ENCODE data around the gene PNPLA1. TPM values are rescaled to one million over a fixed set of nuclear protein-coding genes. Genes with fewer than 3 reads are reported as not detected.

PNPLA1 gene
- total RNA-seq, 1 experiment from 2014 or later, result 0.10 TPM

- TF ChIP-seq MAX (IDR thresholded peaks at IDR 0.05), result no peak
- no peak for TF ChIP-seq SIN3A (IDR thresholded peaks at IDR 0.05; ENCODE audit: low read depth)
- no peak for TF ChIP-seq JUND (IDR thresholded peaks at IDR 0.05)
These were observed 40.0 kb downstream of the PNPLA1 start (continued) for GRCh38 chr6:36309900-36310299.

GRCh38 chr6:36312854-36313648, 43.2 kb downstream of the PNPLA1 start:
- H3K4me3 ChIP-seq (replicated peaks in 1 of 2; ENCODE audit: low read depth in 1 of 2, low read length in 2 of 2), result no peak overlapping the region
- H2AFZ ChIP-seq (ENCODE audit: low read depth, low read length, poor library complexity, severe bottlenecking), result no peak overlapping the region
- no peaks in the 10 kb centered on the region for H3K36me3 ChIP-seq (ENCODE audit: control insufficient read depth in 1 of 2, insufficient read depth in 2 of 2, low read length in 2 of 2)
- peaks cover 4 to 15% of the 10 kb centered on the region in 2 experiments for H3K4me1 ChIP-seq (ENCODE audit: control insufficient read depth in 1 of 2, insufficient read depth in 2 of 2, low read length in 2 of 2)
- H4K20me1 ChIP-seq (ENCODE audit: insufficient read depth), result no peaks in the 10 kb centered on the region
- H3K4me2 ChIP-seq (ENCODE audit: low read length), result no peak overlapping the region
- no TSS peak for BruUV-seq (replicated peaks)
- TF ChIP-seq TCF7L2 (IDR thresholded peaks at IDR 0.05; ENCODE audit: borderline replicate concordance, extremely low read depth, insufficient read depth, insufficient read length), result no peak
- no peak overlapping the region for H3K9ac ChIP-seq (ENCODE audit: low read length)
- POLR2A ChIA-PET, result no interaction called here
- H3K79me2 ChIP-seq (ENCODE audit: insufficient read depth, low read length), result no peaks in the 10 kb centered on the region
- H3K9me3 ChIP-seq (ENCODE audit: control insufficient read depth in 1 of 2, insufficient read depth in 1 of 2, low read depth in 1 of 2, low read length in 2 of 2), result peaks cover 0 to 4% of the 10 kb centered on the region in 2 experiments; a peak in 1 of 4 replicates
- CTCF ChIA-PET, result interaction anchor here (1.0 to 1.3 kb wide), 2 partner anchors 11 kb away, joined by 5 to 8 read pairs; no protein-coding TSS in a partner anchor
- RAD21 ChIA-PET (ENCODE audit: low non-redundant PET in 1 of 2, low total read pairs in 2 of 2, uncharacterized antibody in 2 of 2, unreplicated experiment in 2 of 2), result no interaction called here
- ATAC-seq (no peak), DNase-seq (ENCODE audit: low read depth, low spot score) (no peak)
- H3K9me2 ChIP-seq (ENCODE audit: insufficient read depth), result no peaks in the 10 kb centered on the region
- H3K27ac ChIP-seq (ENCODE audit: low read depth, low read length), result no peak overlapping the region
- intact Hi-C loops (cut with micrococcal nuclease), result no loop called here
- H3K27me3 ChIP-seq (ENCODE audit: insufficient read depth, low read length), result no peaks in the 10 kb centered on the region

- Histone ChIP-seq H3K9me3 (ENCODE audit: control insufficient read depth in 1 of 2, insufficient read depth in 1 of 2, low read depth in 1 of 2, low read length in 2 of 2) (peaks cover 0 to 4% of the 10 kb centered on the region in 2 experiments; a peak in 1 of 4 replicates), H3K4me2 (ENCODE audit: low read length) (no peak overlapping the region), H2AFZ (ENCODE audit: low read depth, low read length, poor library complexity, severe bottlenecking) (no peak overlapping the region), H3K9me2 (ENCODE audit: insufficient read depth) (no peaks in the 10 kb centered on the region), H4K20me1 (ENCODE audit: insufficient read depth) (no peaks in the 10 kb centered on the region), H3K9ac (ENCODE audit: low read length) (no peak overlapping the region), H3K27ac (ENCODE audit: low read depth, low read length) (no peak overlapping the region), H3K4me1 (ENCODE audit: control insufficient read depth in 1 of 2, insufficient read depth in 2 of 2, low read length in 2 of 2) (peaks cover 4 to 15% of the 10 kb centered on the region in 2 experiments), H3K4me3 (replicated peaks in 1 of 2; ENCODE audit: low read depth in 1 of 2, low read length in 2 of 2) (no peak overlapping the region), H3K27me3 (ENCODE audit: insufficient read depth, low read length) (no peaks in the 10 kb centered on the region), H3K36me3 (ENCODE audit: control insufficient read depth in 1 of 2, insufficient read depth in 2 of 2, low read length in 2 of 2) (no peaks in the 10 kb centered on the region), H3K79me2 (ENCODE audit: insufficient read depth, low read length) (no peaks in the 10 kb centered on the region)
- intact Hi-C loops (cut with micrococcal nuclease), result no loop called here
- BruUV-seq (replicated peaks), result no TSS peak
- no peak for DNase-seq (ENCODE audit: low read depth, low spot score)
- TF ChIP-seq EZH2 (IDR thresholded peaks at IDR 0.05) (no peak), YY1 (IDR thresholded peaks at IDR 0.05; ENCODE audit: extremely low read depth, insufficient replicate concordance, low read depth, low read length) (no peak)
- ChIA-PET RAD21 (ENCODE audit: low non-redundant PET in 1 of 2, low total read pairs in 2 of 2, uncharacterized antibody in 2 of 2, unreplicated experiment in 2 of 2) (no interaction called here), CTCF (interaction anchor here (1.3 kb wide), 1 partner anchor 11 kb away, joined by 8 read pairs; no protein-coding TSS in a partner anchor), POLR2A (no interaction called here)
- no peak for ATAC-seq
These were observed 43.7 kb downstream of the PNPLA1 start for GRCh38 chr6:36313649-36313936.

Data from HCT116 (cell line).